Measurements from ENCODE around the gene DEDD2.

The DEDD2 gene

DNA sequence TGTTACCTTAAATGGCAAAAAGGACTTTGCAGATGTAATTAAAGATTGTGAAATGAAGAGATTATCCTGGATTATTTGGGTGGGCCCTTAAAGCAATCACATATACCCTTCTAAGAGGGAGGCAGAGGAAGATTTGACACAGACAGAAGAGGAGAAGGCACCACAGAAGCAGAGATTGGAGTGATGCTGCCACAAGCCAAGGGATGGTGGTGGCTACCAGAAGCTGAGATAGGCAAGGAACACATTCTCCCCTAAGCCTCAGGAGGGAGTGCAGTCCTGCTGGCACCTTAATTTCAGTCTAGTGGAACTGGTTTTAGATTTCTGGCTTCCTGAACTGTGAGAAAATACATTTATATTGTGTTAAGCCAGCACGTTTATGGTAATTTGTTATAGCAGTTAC, 24.2 kb downstream of the DEDD2 start:
- TF ChIP-seq, protein P1, sequence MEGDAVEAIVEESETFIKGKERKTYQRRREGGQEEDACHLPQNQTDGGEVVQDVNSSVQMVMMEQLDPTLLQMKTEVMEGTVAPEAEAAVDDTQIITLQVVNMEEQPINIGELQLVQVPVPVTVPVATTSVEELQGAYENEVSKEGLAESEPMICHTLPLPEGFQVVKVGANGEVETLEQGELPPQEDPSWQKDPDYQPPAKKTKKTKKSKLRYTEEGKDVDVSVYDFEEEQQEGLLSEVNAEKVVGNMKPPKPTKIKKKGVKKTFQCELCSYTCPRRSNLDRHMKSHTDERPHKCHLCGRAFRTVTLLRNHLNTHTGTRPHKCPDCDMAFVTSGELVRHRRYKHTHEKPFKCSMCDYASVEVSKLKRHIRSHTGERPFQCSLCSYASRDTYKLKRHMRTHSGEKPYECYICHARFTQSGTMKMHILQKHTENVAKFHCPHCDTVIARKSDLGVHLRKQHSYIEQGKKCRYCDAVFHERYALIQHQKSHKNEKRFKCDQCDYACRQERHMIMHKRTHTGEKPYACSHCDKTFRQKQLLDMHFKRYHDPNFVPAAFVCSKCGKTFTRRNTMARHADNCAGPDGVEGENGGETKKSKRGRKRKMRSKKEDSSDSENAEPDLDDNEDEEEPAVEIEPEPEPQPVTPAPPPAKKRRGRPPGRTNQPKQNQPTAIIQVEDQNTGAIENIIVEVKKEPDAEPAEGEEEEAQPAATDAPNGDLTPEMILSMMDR (conservative IDR thresholded peaks at IDR 0.05; ENCODE audit: low read depth, low read length): no peak
- DNase-seq (ENCODE audit: low read depth): no peak
- H3K4me3 ChIP-seq (ENCODE audit: low read length): no peak overlapping the region

DNA sequence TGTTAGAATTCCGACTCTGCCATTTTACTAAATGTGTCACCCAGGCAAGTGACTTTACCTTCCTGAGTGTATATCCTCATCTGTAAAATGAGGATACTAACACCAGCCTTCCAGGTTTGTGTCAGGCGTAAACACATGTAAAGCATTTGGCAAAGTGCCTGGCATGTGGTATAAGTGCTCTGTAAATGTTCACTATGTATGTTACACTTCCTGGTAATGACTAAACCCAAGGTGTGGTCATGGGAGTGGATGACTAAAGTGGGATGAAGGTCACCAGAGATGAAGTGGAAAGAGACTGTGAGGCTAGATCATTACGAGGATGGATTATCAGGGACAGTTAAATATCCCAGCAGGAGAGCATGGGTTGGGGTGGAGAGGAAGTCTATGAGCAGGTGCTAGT, 25.6 kb downstream of the DEDD2 start:
- TF ChIP-seq, protein P1 (conservative IDR thresholded peaks at IDR 0.05; ENCODE audit: low read depth, low read length): no peak
- DNase-seq (ENCODE audit: low read depth): no peak
- H3K4me3 ChIP-seq (ENCODE audit: low read length): no peak overlapping the region

DNA sequence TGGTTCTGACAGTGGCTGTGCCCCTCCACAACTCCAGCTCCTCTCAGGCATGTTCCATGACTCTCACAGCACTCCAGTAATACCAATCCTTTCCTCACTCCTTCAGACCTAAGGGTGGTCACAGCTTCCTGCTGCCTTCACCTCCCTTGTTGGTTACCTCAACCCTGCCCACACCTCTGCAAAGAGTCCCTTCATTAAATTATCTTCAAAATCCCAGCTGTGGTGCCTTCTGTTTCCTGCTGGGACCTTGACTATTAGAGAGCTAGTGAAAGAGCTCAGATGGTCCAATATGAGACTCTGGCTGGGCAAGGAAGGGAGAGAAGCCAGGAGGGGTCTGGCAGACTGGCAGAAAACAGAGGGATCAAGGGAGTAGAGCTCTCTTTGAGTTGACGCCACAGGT, 26.1 kb downstream of the DEDD2 start:
- TF ChIP-seq, protein P1 (conservative IDR thresholded peaks at IDR 0.05; ENCODE audit: low read depth, low read length): no peak
- H3K4me3 ChIP-seq (ENCODE audit: low read length): no peak overlapping the region
- DNase-seq (ENCODE audit: low read depth): no peak

DNA sequence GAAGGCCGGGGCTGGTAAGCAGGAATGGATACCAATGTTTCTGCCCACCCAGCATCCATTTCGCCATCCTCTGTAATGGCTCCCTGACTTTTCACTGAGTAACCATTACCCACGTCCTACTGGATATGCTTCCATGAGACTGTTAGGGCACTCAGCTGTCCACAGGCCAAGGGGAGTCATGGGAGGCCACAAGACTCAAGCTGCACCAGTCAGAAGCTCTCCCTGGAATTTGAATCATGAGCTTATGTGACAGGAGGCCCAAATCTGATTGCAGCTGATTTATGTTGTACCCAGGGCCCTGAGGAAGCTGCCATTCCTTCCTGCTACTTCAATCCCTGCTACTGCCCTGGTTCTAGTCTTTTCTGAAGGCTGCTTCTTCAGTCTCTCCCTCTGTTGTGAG, 28.3 kb downstream of the DEDD2 start:
- H3K4me3 ChIP-seq (ENCODE audit: low read length): no peak overlapping the region
- no peak for DNase-seq (ENCODE audit: low read depth)
- TF ChIP-seq, protein P1 (conservative IDR thresholded peaks at IDR 0.05; ENCODE audit: low read depth, low read length): no peak

DNA sequence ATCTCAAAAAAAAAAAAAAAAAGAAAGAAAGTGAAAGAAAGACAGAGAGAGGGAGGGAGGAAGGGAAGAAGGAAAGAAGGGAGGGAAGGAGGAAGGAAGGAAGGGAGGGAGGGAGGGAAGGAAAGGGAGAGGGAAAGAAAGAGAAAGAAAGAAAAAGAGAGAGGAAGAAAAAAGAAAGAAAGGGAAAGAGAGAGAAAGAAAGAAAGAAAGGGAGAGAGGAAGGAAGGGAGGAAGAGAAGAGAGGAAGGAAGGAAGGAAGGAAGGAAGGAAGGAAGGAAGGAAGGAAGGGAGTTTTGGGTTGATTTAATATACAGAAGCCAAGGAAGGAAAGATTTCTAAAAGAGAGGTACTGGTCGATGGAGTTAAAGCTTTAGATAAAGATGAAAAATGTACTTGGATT, 28.8 kb downstream of the DEDD2 start:
- H3K4me3 ChIP-seq (ENCODE audit: low read length): no peak overlapping the region
- DNase-seq (ENCODE audit: low read depth): no peak
- TF ChIP-seq, protein P1 (conservative IDR thresholded peaks at IDR 0.05; ENCODE audit: low read depth, low read length): no peak

DNA sequence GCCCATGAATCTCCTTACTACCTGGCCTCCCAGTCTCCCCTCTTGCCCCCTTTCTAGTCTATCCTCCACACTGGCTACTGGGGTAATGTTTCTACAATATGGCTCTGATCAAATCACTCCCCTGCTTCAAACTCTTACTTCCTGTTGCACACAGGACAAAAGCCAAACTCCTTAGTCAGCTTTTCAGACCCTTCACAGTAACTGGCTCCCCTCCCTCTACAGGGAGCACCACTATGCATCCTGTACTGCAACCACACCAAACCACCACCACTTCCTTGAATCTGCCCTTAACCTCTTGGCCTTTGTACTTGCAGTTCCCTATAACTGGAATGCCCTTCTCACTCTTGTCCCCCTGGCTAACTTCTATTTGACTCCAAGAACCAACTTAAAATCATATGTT, 32.2 kb downstream of the DEDD2 start:
- no peak for DNase-seq (ENCODE audit: low read depth)
- no peak overlapping the region for H3K4me3 ChIP-seq (ENCODE audit: low read length)
- TF ChIP-seq, protein P1 (conservative IDR thresholded peaks at IDR 0.05; ENCODE audit: low read depth, low read length): no peak

DNA sequence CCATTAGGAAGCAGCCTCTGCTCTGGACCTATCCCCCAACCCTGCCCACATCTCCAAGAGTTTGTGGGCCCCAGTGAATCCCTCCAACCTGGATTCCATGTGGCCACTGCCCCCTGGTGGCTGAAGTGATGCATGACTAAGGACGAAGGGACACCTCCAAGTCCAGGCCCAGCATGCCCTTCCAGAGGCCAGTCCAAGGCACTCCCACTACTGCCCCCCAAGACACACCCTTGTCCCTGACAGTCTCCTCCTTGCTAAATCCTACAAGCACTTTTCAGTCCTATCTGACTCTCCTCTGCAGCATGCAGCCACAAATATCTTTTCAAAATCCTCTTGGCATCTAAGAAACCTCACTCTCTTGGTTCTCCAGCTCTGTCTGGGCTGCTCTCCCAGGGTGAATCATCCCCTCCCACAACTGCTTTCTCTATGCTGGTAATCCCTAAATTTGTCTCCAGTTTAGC, 33.0 kb downstream of the DEDD2 start:
- TF ChIP-seq, protein P1 (conservative IDR thresholded peaks at IDR 0.05; ENCODE audit: low read depth, low read length): peak; percentile 95
- no peak overlapping the region for H3K4me3 ChIP-seq (ENCODE audit: low read length)
- no peak for DNase-seq (ENCODE audit: low read depth)
